ENCODE results near the gene CCDC97. TPM values are rescaled to one million over a fixed set of nuclear protein-coding genes. Genes with fewer than 3 reads are reported as not detected.

Gene CCDC97
- total RNA-seq, 4 donors from 2014 or later: 8.6 to 15.3 (median 15.1) TPM

DNA sequence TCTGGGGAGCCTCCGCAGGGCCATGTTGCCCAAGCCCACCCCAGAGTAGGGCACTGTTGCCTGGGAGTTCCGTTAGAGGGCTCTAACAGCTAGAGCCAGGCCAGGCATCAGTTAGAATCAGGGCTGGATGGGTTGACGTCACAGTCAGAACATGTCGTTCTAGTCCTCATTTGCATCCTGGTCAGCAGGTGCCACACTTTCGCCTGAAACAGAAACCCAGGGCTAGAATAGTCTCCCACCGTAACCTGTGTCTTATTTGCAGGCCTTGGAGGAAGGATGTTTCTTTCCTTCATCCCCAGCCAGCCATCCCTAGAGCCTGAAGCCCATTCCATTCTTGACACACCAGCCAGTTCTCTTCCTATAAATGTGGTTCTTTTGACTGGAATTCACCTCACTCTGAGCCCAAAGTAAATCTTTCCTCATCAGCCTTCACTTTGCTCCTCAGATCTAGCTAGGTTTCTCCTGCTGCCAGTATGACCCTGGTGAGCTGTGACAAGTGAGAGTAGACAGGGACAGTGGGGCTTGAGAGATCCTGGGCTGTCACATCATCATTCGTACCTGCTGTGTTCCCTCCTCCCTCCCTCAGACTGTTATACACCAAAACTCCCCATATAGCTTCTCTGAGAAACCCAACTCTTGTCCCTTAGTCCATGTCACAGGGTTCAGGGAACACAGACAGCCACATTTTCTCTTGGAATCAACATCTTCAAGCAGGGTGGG, 12.2 kb upstream of the CCDC97 start:
- no peak for TF ChIP-seq POLR2A (IDR thresholded peaks at IDR 0.05)
- TF ChIP-seq, protein P1, sequence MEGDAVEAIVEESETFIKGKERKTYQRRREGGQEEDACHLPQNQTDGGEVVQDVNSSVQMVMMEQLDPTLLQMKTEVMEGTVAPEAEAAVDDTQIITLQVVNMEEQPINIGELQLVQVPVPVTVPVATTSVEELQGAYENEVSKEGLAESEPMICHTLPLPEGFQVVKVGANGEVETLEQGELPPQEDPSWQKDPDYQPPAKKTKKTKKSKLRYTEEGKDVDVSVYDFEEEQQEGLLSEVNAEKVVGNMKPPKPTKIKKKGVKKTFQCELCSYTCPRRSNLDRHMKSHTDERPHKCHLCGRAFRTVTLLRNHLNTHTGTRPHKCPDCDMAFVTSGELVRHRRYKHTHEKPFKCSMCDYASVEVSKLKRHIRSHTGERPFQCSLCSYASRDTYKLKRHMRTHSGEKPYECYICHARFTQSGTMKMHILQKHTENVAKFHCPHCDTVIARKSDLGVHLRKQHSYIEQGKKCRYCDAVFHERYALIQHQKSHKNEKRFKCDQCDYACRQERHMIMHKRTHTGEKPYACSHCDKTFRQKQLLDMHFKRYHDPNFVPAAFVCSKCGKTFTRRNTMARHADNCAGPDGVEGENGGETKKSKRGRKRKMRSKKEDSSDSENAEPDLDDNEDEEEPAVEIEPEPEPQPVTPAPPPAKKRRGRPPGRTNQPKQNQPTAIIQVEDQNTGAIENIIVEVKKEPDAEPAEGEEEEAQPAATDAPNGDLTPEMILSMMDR (IDR thresholded peaks at IDR 0.05 in 4 of 5, conservative IDR thresholded peaks at IDR 0.05 in 1 of 5): no peak
- H3K9me3 ChIP-seq: no peaks in the 10 kb centered on the region
- H3K36me3 ChIP-seq: peaks cover 2 to 62% of the 10 kb centered on the region in 2 donors
- no peaks in the 10 kb centered on the region for H3K27me3 ChIP-seq
- in situ Hi-C loops (cut with MboI; ENCODE audit: low sequenced_read_pairs in 4 of 4): no loop called here
- peak overlapping the region; percentile 81 to 89 (median 88) for H3K27ac ChIP-seq
- intact Hi-C loops (cut with DNase I; ENCODE audit: low total_unique reads): no loop called here
- DNase-seq (peak in 1 of 2 donors; percentile 40), ATAC-seq (peak in 1 of 2 donors; percentile 8)
- peaks cover 35 to 53% of the 10 kb centered on the region in 2 donors for H3K4me1 ChIP-seq
- no peak overlapping the region for H3K4me3 ChIP-seq

GRCh38 chr19:41298348-41298964, 11.5 kb upstream of the CCDC97 start:
- Histone ChIP-seq H3K27ac (peak overlapping the region; percentile 81 to 89 (median 88)), H3K9me3 (no peaks in the 10 kb centered on the region), H3K27me3 (no peaks in the 10 kb centered on the region), H3K36me3 (peaks cover 0 to 59% of the 10 kb centered on the region in 2 donors), H3K4me1 (peaks cover 35 to 53% of the 10 kb centered on the region in 2 donors), H3K4me3 (no peak overlapping the region)
- intact Hi-C loops (cut with DNase I; ENCODE audit: low total_unique reads): no loop called here
- no peak for TF ChIP-seq POLR2A (IDR thresholded peaks at IDR 0.05)
- in situ Hi-C loops (cut with MboI; ENCODE audit: low sequenced_read_pairs in 4 of 4): no loop called here
- DNase-seq (peak; percentile 40 to 62), ATAC-seq (peak in 1 of 2 donors; percentile 16)

- TF ChIP-seq POLR2A (IDR thresholded peaks at IDR 0.05): no peak
- TF ChIP-seq, protein P1 (IDR thresholded peaks at IDR 0.05 in 4 of 5, conservative IDR thresholded peaks at IDR 0.05 in 1 of 5): no peak
- H3K27ac ChIP-seq: peak overlapping the region; percentile 81 to 89 (median 88)
- H3K9me3 ChIP-seq: no peaks in the 10 kb centered on the region
- peaks cover 0 to 59% of the 10 kb centered on the region in 2 donors for H3K36me3 ChIP-seq
- H3K4me3 ChIP-seq: no peak overlapping the region
- DNase-seq (peak; percentile 44 to 68), ATAC-seq (peak; percentile 21 to 66)
- intact Hi-C loops (cut with DNase I; ENCODE audit: low total_unique reads) (loop anchor here (1.0 kb wide), 2 partner anchors 9 to 35 kb away; partner anchors contain the start of gene HNRNPUL1), in situ Hi-C loops (cut with MboI; ENCODE audit: low sequenced_read_pairs in 4 of 4) (no loop called here)
- peaks cover 35 to 53% of the 10 kb centered on the region in 2 donors for H3K4me1 ChIP-seq
- H3K27me3 ChIP-seq: no peaks in the 10 kb centered on the region
These were observed 10.8 kb upstream of the CCDC97 start for GRCh38 chr19:41299046-41299754.

GRCh38 chr19:41299755-41300089, 10.2 kb upstream of the CCDC97 start:
- intact Hi-C loops (cut with DNase I; ENCODE audit: low total_unique reads): loop anchor here (1.0 kb wide), 2 partner anchors 9 to 35 kb away; partner anchors contain the start of gene HNRNPUL1
- peaks cover 35 to 53% of the 10 kb centered on the region in 2 donors for H3K4me1 ChIP-seq
- peak overlapping the region; percentile 81 to 89 (median 88) for H3K27ac ChIP-seq
- in situ Hi-C loops (cut with MboI; ENCODE audit: low sequenced_read_pairs in 4 of 4): no loop called here
- TF ChIP-seq, protein P1 (IDR thresholded peaks at IDR 0.05 in 4 of 5, conservative IDR thresholded peaks at IDR 0.05 in 1 of 5): no peak
- TF ChIP-seq POLR2A (IDR thresholded peaks at IDR 0.05): no peak
- DNase-seq: peak; percentile 68 to 87
- no peaks in the 10 kb centered on the region for H3K27me3 ChIP-seq
- peak; percentile 79 to 88 for ATAC-seq
- H3K4me3 ChIP-seq: no peak overlapping the region
- no peaks in the 10 kb centered on the region for H3K9me3 ChIP-seq
- peaks cover 0 to 59% of the 10 kb centered on the region in 2 donors for H3K36me3 ChIP-seq

DNA sequence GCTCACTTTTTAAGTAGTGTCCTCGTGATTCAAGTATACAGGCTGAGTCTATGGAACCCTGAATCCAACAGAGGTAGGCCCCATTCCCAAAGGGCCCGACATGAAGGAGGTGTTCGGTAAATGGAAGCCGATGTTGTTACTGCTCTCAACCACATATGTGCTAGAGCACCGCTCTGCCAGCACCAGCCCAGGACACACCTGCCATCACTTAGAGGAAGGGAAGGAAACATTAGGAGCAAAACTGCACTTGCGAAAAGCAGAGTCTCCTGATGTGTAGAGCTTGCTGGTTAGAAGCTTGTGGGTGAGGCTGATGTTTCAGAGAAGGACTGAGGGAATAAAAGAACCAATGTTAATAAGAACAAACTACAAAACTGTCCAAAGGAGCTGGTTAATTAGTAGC, 9.4 kb upstream of the CCDC97 start:
- H3K27ac ChIP-seq: peak overlapping the region; percentile 81 to 89 (median 88)

More for the DNA sequence above, 9.4 kb upstream of the CCDC97 start:
- no peak overlapping the region for H3K4me3 ChIP-seq
- peaks cover 0 to 59% of the 10 kb centered on the region in 2 donors for H3K36me3 ChIP-seq
- no peaks in the 10 kb centered on the region for H3K9me3 ChIP-seq
- H3K4me1 ChIP-seq: peaks cover 35 to 53% of the 10 kb centered on the region in 2 donors
- intact Hi-C loops (cut with DNase I; ENCODE audit: low total_unique reads): no loop called here
- no peak for TF ChIP-seq POLR2A (IDR thresholded peaks at IDR 0.05)
- TF ChIP-seq, protein P1 (IDR thresholded peaks at IDR 0.05 in 4 of 5, conservative IDR thresholded peaks at IDR 0.05 in 1 of 5): no peak
- no peaks in the 10 kb centered on the region for H3K27me3 ChIP-seq
- DNase-seq: no peak
- in situ Hi-C loops (cut with MboI; ENCODE audit: low sequenced_read_pairs in 4 of 4): no loop called here
- no peak for ATAC-seq

All from gastrocnemius medialis (tissue), 4 donors.